ENCODE data around the gene SEMA3E. TPM values are rescaled to one million over a fixed set of nuclear protein-coding genes. Genes with fewer than 3 reads are reported as not detected.

Gene SEMA3E
- total RNA-seq, 1 donor from 2014 or later = 4.6 TPM

DNA sequence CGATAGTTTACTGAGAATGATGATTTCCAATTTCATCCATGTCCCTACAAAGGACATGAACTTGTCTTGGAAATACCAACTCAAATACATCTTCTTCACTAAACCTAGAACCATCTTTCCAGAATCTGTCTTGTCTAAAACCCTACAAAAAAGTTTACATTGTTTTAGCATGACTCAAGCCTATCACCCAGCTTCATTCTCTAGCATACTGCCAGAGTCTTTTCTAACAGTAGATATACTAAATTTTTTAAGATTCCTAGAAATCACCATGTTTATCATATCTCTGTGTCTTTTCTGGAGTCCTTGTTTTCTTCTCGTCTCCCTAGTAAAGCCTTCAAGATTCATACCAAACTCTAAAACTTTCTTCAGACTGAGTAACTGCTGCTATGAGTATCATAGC is 129.7 kb downstream of the SEMA3E start:
- H3K27ac ChIP-seq (ENCODE audit: low read depth, low read length) = no peak overlapping the region
- no peak overlapping the region for H3K4me2 ChIP-seq (ENCODE audit: low read length)
- H3K4me3 ChIP-seq (ENCODE audit: insufficient read depth, low read depth, low read length) = no peak overlapping the region
- no peaks in the 10 kb centered on the region for H3K36me3 Mint-ChIP-seq (ENCODE audit: low read depth, unreplicated experiment)
- H3K27ac Mint-ChIP-seq (ENCODE audit: unreplicated experiment) = no peak overlapping the region
- no peaks in the 10 kb centered on the region for H3K4me1 ChIP-seq (ENCODE audit: insufficient read depth, low read length)
- H3K79me2 ChIP-seq (ENCODE audit: insufficient read depth, low read length) = no peaks in the 10 kb centered on the region
- no peaks in the 10 kb centered on the region for H3K9me3 ChIP-seq (ENCODE audit: insufficient read depth, low read depth, low read length)
- no peaks in the 10 kb centered on the region for H3K9me3 Mint-ChIP-seq (ENCODE audit: unreplicated experiment)
- H2AFZ ChIP-seq (ENCODE audit: low read depth, low read length) = no peak overlapping the region
- no peak overlapping the region for H3K4me3 Mint-ChIP-seq (ENCODE audit: unreplicated experiment)
- DNase-seq (ENCODE audit: low read depth) (no peak), FAIRE-seq (no peak)
- no peaks in the 10 kb centered on the region for H4K20me1 ChIP-seq (ENCODE audit: insufficient read depth, low read length)
- no peaks in the 10 kb centered on the region for H3K36me3 ChIP-seq (ENCODE audit: insufficient read depth, low read length)
- TF ChIP-seq, protein P1, sequence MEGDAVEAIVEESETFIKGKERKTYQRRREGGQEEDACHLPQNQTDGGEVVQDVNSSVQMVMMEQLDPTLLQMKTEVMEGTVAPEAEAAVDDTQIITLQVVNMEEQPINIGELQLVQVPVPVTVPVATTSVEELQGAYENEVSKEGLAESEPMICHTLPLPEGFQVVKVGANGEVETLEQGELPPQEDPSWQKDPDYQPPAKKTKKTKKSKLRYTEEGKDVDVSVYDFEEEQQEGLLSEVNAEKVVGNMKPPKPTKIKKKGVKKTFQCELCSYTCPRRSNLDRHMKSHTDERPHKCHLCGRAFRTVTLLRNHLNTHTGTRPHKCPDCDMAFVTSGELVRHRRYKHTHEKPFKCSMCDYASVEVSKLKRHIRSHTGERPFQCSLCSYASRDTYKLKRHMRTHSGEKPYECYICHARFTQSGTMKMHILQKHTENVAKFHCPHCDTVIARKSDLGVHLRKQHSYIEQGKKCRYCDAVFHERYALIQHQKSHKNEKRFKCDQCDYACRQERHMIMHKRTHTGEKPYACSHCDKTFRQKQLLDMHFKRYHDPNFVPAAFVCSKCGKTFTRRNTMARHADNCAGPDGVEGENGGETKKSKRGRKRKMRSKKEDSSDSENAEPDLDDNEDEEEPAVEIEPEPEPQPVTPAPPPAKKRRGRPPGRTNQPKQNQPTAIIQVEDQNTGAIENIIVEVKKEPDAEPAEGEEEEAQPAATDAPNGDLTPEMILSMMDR (IDR thresholded peaks at IDR 0.05; ENCODE audit: insufficient read depth, low read depth, low read length) = no peak
- no peak for TF ChIP-seq EZH2 (IDR thresholded peaks at IDR 0.05; ENCODE audit: insufficient read depth, low read length)
- no peaks in the 10 kb centered on the region for H3K27me3 ChIP-seq (ENCODE audit: insufficient read depth, low read length)
- H3K27me3 Mint-ChIP-seq (ENCODE audit: low read depth, unreplicated experiment) = no peaks in the 10 kb centered on the region
- H3K9ac ChIP-seq (ENCODE audit: low read length) = no peak overlapping the region
- H3K4me1 Mint-ChIP-seq (ENCODE audit: low read depth, unreplicated experiment) = peaks cover 9% of the 10 kb centered on the region

DNA sequence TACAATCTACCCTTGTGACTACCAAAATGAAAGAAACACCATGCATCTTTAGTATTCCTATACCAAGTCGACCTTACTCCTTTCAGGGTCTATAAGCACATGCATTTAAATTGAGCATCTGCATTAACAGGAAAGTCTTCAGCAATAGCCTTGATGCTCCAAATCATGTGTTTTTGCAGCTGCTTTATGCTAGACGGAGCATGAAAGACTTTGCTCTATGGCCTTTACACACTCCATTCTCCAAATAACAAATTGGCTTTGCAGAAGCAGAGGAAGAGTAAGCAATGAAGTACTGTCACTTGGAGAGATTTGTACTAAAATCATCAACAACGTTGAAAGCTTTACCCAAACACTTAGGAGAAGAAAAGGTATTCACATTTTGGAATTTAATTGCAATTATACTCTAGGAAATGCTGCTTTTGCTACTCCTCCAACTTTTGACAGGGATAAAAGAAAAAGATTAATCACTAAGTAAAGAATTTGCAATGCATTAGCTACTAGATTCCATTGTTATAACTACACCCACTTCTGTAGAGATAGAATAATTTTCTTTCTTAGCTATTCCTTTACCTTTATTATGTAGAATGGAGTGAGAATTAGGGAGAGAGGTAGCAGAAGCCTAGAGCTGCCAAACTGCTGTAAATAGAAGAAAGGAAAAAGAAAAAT is 131.8 kb downstream of the SEMA3E start:
- Histone ChIP-seq H4K20me1 (ENCODE audit: insufficient read depth, low read length) (no peaks in the 10 kb centered on the region), H3K4me3 (ENCODE audit: insufficient read depth, low read depth, low read length) (no peak overlapping the region), H3K36me3 (ENCODE audit: insufficient read depth, low read length) (no peaks in the 10 kb centered on the region), H3K4me2 (ENCODE audit: low read length) (no peak overlapping the region), H3K4me1 (ENCODE audit: insufficient read depth, low read length) (no peaks in the 10 kb centered on the region), H3K79me2 (ENCODE audit: insufficient read depth, low read length) (no peaks in the 10 kb centered on the region), H3K27ac (ENCODE audit: low read depth, low read length) (no peak overlapping the region), H3K27me3 (ENCODE audit: insufficient read depth, low read length) (no peaks in the 10 kb centered on the region), H3K9me3 (ENCODE audit: insufficient read depth, low read depth, low read length) (no peaks in the 10 kb centered on the region), H2AFZ (ENCODE audit: low read depth, low read length) (no peak overlapping the region), H3K9ac (ENCODE audit: low read length) (no peak overlapping the region)
- Mint-ChIP-seq H3K4me3 (ENCODE audit: unreplicated experiment) (no peak overlapping the region), H3K27me3 (ENCODE audit: low read depth, unreplicated experiment) (no peaks in the 10 kb centered on the region), H3K36me3 (ENCODE audit: low read depth, unreplicated experiment) (no peaks in the 10 kb centered on the region), H3K27ac (ENCODE audit: unreplicated experiment) (no peak overlapping the region), H3K4me1 (ENCODE audit: low read depth, unreplicated experiment) (peaks cover 6% of the 10 kb centered on the region), H3K9me3 (ENCODE audit: unreplicated experiment) (no peaks in the 10 kb centered on the region)
- no peak for TF ChIP-seq EZH2 (IDR thresholded peaks at IDR 0.05; ENCODE audit: insufficient read depth, low read length)
- TF ChIP-seq, protein P1 (IDR thresholded peaks at IDR 0.05; ENCODE audit: insufficient read depth, low read depth, low read length) = no peak
- no peak for FAIRE-seq
- no peak for DNase-seq (ENCODE audit: low read depth)

- Histone ChIP-seq H3K36me3 (ENCODE audit: insufficient read depth, low read length) (no peaks in the 10 kb centered on the region), H3K4me2 (ENCODE audit: low read length) (no peak overlapping the region), H2AFZ (ENCODE audit: low read depth, low read length) (no peak overlapping the region), H4K20me1 (ENCODE audit: insufficient read depth, low read length) (no peaks in the 10 kb centered on the region), H3K4me1 (ENCODE audit: insufficient read depth, low read length) (no peaks in the 10 kb centered on the region), H3K27me3 (ENCODE audit: insufficient read depth, low read length) (no peaks in the 10 kb centered on the region), H3K4me3 (ENCODE audit: insufficient read depth, low read depth, low read length) (no peak overlapping the region), H3K9me3 (ENCODE audit: insufficient read depth, low read depth, low read length) (no peaks in the 10 kb centered on the region), H3K27ac (ENCODE audit: low read depth, low read length) (no peak overlapping the region), H3K9ac (ENCODE audit: low read length) (no peak overlapping the region), H3K79me2 (ENCODE audit: insufficient read depth, low read length) (no peaks in the 10 kb centered on the region)
- no peak for FAIRE-seq
- TF ChIP-seq EZH2 (IDR thresholded peaks at IDR 0.05; ENCODE audit: insufficient read depth, low read length) = no peak
- TF ChIP-seq, protein P1 (IDR thresholded peaks at IDR 0.05; ENCODE audit: insufficient read depth, low read depth, low read length) = no peak
- peaks cover 6% of the 10 kb centered on the region for H3K4me1 Mint-ChIP-seq (ENCODE audit: low read depth, unreplicated experiment)
- no peaks in the 10 kb centered on the region for H3K27me3 Mint-ChIP-seq (ENCODE audit: low read depth, unreplicated experiment)
- H3K27ac Mint-ChIP-seq (ENCODE audit: unreplicated experiment) = no peak overlapping the region
- H3K4me3 Mint-ChIP-seq (ENCODE audit: unreplicated experiment) = no peak overlapping the region
- no peak for DNase-seq (ENCODE audit: low read depth)
- H3K36me3 Mint-ChIP-seq (ENCODE audit: low read depth, unreplicated experiment) = no peaks in the 10 kb centered on the region
- H3K9me3 Mint-ChIP-seq (ENCODE audit: unreplicated experiment) = no peaks in the 10 kb centered on the region
Observed at GRCh38 chr7:83514977-83515376, 134.0 kb downstream of the SEMA3E start.

All from astrocyte (in vitro differentiated cells and primary cell).